Heart left ventricle (tissue), 13 donors: Measurements from ENCODE around the gene KCTD2.

Source experiments
- POLR2A ChIP-seq, 2 donors: fragments of 450-650 bp; IDR thresholded peaks; one replicate each; pipeline ENCODE4 v1.6.1; 2017; ENCODE audit warnings: antibody characterized with exemption in 2 of 2, mild to moderate bottlenecking in 2 of 2, moderate library complexity in 2 of 2
- TF ChIP-seq, protein P1 (sequence below), 12 donors: fragments of 200-600 bp; sonication (generic) in 4 of 12; IDR thresholded peaks; one replicate each; pipeline versions ENCODE4 v1.5.0 to v1.8.0; 2018 to 2022; ENCODE audit warnings: antibody characterized with exemption in 12 of 12, mild to moderate bottlenecking in 5 of 12
- donor health status: ischemic (EF 13 %, LVEDD 7.1; RV severe dilation, severe dysfunction).
- donor health status: DM: no; HTN: yes; CAD: no.
- donor health status: DM: no; HTN: no; CAD: no.
- donor health status: ischemic (EF 25% LVEDD 6.9; RV normal size, moderate dysfunction).
- donor health status: ischemic (EF 25% LVEDD 5.7; RV mildly dilated, moderate dysfunction).
- donor health status: ischemic (EF 35%, LVEDD 5.7; RV mildly dilated, moderate dysfunction).
- donor health status: nonischemic (EF 11% LVEDD 7.7; RV severe dilation, severe dysfunction).
- donor health status: DM: yes; HTN: yes; CAD: no.
- donor health status: PGD.
- donor health status: ischemic (EF 29% LVEDD 5.4; RV normal size, mild dysfunction).
- donor health status: nonischemic (EF 23%, LVEDD 6.1; RV moderate dilation, normal function).

DNA sequence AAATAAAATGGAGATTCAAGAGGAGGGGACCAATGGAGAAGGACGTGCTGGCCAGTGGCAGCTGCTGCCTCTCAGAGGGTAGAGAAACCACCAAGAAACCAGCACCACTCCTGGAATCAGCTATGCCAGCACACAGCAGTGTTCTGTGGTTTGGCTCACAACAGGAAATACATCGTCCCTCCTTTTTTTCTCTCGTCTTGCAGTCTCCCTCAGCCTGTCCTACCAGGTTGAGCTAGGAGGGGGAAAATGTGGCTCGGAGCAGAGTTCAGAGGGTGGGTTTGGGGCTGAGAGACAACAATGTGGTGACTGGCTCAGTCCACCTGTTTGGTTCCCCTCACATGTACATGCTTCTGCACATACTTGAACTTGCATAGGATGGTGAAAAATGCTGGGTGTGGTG is 20.8 kb downstream of the KCTD2 start:
- TF ChIP-seq, protein P1, sequence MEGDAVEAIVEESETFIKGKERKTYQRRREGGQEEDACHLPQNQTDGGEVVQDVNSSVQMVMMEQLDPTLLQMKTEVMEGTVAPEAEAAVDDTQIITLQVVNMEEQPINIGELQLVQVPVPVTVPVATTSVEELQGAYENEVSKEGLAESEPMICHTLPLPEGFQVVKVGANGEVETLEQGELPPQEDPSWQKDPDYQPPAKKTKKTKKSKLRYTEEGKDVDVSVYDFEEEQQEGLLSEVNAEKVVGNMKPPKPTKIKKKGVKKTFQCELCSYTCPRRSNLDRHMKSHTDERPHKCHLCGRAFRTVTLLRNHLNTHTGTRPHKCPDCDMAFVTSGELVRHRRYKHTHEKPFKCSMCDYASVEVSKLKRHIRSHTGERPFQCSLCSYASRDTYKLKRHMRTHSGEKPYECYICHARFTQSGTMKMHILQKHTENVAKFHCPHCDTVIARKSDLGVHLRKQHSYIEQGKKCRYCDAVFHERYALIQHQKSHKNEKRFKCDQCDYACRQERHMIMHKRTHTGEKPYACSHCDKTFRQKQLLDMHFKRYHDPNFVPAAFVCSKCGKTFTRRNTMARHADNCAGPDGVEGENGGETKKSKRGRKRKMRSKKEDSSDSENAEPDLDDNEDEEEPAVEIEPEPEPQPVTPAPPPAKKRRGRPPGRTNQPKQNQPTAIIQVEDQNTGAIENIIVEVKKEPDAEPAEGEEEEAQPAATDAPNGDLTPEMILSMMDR (IDR thresholded peaks at IDR 0.05) = no peak
- TF ChIP-seq POLR2A (IDR thresholded peaks at IDR 0.05) = no peak
